ENCODE measurements around the gene SCIMP. TPM values are rescaled to one million over a fixed set of nuclear protein-coding genes. Genes with fewer than 3 reads are reported as not detected.
A peak's percentile ranks its signal among the peaks of the same experiment; 100 is the strongest.
"Not testable (repeated sequence)": the region's sequence is repeated elsewhere in the genome, so short reads cannot be mapped to it uniquely, and the experiment has no call there.

SCIMP gene
- total RNA-seq, 1 donor from 2014 or later = not detected

DNA sequence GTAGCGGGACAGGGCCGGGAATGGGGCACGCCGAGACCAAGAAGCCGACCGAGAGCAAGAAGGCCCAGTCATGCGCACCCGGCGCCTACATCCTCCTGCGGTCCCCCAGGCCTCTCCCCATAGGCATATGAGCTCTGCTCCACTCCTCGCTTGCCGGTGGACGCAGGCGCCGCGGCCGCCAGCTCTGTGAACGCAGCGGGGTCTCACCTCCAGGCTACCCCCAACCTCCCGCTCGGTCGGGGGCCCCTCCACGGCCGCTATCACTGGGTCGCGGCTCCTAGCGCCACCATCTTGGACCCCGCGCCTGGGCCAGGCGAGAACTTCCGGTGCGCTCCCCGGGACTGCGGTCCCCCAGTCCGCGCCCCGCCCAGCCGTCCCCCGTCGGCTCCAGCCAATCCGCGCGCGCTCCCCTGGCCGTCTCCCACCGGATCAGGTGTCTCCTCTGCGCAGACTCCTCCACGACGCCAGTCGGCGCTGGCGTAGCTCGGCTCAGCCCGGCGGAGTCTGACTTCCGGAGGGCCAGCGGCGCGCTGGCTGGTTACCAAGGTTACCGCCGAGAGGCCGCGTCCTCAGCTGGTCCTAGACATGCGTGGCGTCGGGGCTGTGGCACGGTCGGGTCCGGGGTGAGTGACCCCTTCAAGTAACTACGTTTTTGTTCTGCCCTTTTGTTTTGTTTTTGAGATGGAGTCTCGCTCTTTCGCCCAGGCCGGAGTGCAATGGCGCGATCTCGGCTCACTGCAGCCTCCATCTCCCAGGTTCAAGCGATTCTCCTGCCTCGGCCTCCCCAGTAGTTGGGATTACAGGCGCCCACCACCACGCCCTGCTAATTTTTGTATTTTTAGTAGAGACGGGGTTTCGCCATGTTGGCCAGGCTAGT is 42.9 kb downstream of the SCIMP start, which contains the start of gene ZNF594:
TSS of gene ZNF594 (minus strand) at position 328 of the 877 bp plus-strand sequence. CDS start 7,612 bp downstream, outside the sequence.
- TF ChIP-seq, protein P1, sequence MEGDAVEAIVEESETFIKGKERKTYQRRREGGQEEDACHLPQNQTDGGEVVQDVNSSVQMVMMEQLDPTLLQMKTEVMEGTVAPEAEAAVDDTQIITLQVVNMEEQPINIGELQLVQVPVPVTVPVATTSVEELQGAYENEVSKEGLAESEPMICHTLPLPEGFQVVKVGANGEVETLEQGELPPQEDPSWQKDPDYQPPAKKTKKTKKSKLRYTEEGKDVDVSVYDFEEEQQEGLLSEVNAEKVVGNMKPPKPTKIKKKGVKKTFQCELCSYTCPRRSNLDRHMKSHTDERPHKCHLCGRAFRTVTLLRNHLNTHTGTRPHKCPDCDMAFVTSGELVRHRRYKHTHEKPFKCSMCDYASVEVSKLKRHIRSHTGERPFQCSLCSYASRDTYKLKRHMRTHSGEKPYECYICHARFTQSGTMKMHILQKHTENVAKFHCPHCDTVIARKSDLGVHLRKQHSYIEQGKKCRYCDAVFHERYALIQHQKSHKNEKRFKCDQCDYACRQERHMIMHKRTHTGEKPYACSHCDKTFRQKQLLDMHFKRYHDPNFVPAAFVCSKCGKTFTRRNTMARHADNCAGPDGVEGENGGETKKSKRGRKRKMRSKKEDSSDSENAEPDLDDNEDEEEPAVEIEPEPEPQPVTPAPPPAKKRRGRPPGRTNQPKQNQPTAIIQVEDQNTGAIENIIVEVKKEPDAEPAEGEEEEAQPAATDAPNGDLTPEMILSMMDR (conservative IDR thresholded peaks at IDR 0.05; ENCODE audit: low read depth, low read length) = peak; percentile 64
- peak within 1 kb of the TSS; percentile 83 for H3K4me3 ChIP-seq (ENCODE audit: low read depth, low read length)
- DNase-seq (ENCODE audit: low read depth) = peak; percentile 36

DNA sequence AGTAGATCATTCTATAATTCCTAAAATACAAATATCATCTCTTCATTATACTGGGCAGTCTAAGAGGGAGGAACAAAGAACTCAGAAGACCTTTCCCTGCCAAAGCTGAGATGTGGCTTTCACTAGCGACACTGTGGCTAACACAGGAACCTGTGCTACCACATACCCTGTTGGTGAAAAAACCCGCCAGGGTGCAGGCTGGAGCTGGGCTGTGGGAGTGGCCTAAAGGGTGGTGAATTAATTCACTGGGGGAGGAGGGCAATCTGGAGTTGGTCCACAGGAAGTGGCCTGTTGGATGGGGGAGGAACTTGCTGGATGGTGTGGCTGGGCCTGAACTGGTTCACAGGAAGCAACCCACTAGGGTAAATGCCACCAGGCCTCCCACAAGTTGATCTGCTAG is 50.4 kb downstream of the SCIMP start:
- TF ChIP-seq, protein P1 (conservative IDR thresholded peaks at IDR 0.05; ENCODE audit: low read depth, low read length) = no peak
- no peak for DNase-seq (ENCODE audit: low read depth)

DNA sequence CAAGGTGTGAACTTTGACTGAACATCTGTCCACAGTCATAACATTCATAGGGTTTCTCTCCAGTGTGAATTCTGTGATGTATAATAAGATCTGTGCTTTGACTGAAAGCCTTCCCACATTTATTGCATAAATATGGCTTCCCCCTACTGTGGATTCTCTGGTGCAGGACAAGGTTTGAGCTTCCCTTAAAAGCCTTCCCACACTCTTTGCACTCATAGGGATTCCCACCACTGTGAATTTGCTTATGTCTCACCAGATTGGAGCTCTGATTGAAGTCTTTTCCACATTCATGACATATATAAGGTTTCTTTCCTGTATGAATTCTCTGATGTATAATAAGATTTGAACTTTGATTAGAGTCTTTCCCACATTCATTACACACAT is 51.3 kb downstream of the SCIMP start:
- H3K4me3 ChIP-seq (ENCODE audit: low read depth, low read length) = no peak overlapping the region
- TF ChIP-seq, protein P1 (conservative IDR thresholded peaks at IDR 0.05; ENCODE audit: low read depth, low read length) = no peak
- DNase-seq (ENCODE audit: low read depth) = no peak

More for the DNA sequence above, 50.4 kb downstream of the SCIMP start:
- no peak overlapping the region for H3K4me3 ChIP-seq (ENCODE audit: low read depth, low read length)

DNA sequence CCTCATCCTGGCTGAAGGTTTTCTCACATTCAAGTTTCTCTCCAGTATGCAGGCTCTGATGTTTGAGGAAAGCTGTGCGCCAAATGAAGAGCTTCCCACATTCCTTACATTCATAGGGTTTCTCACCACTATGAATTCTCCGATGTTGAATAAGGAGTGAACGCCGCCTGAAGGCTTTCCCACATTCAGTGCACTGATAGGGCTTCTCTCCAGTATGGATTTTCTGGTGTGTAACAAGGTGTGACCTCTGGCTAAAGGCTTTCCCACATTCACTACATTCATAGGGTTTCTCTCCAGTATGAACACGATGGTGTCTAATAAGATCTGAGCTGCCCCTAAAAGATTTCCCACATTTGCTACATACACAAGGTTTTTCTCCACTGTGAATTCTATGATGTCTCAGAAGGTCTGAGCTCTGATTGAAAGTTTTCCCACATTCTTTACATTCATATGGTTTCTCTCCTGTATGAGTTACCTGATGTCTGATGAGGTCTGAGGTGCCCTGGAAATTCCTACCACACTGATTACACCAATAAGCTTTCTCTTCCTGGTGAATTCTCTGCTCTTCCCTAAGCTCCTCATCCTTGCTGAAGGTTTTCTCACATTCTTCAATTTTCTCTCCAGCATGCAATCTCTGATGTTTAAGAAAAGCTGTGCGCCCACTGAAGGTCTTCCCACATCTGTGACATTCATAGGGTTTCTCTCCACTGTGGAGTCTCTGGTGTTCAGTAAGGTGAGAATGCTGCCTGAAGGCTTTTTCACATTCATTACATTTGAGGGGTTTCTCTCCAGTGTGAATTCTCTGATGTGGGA is 51.9 kb downstream of the SCIMP start:
- no peak overlapping the region for H3K4me3 ChIP-seq (ENCODE audit: low read depth, low read length)
- no peak for DNase-seq (ENCODE audit: low read depth)

DNA sequence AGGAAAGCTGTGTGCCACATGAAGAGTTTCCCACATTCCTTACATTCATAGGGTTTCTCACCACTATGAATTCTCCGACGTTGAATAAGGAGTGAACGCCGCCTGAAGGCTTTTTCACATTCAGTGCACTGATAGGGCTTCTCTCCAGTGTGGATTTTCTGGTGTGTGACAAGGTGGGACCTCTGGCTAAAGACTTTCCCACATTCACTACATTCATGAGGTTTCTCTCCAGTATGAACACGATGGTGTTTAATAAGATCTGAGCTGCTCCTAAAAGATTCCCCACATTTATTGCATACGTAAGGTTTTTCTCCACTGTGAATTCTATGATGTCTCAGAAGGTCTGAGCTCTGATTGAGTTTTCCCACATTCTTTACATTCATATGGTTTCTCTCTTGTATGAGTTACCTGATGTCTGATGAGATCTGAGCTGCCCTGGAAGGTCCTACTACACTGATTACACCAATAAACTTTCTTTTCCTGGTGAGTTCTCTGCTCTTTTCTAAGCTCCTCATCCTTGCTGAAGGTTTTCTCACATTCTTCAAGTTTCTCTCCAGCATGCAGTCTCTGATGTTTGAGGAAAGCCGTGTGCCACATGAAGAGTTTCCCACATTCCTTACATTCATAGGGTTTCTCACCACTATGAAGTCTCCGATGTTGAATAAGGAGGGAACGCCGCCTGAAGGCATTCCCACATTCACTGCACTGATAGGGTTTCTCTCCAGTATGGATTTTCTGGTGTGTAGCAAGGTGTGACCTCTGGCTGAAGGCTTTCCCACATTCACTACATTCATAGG is 53.0 kb downstream of the SCIMP start:
- no peak overlapping the region for H3K4me3 ChIP-seq (ENCODE audit: low read depth, low read length)
- TF ChIP-seq, protein P1 (conservative IDR thresholded peaks at IDR 0.05; ENCODE audit: low read depth, low read length) = no peak
- no peak for DNase-seq (ENCODE audit: low read depth)

More for the DNA sequence above, 51.9 kb downstream of the SCIMP start:
- TF ChIP-seq, protein P1 (conservative IDR thresholded peaks at IDR 0.05; ENCODE audit: low read depth, low read length) = no peak

DNA sequence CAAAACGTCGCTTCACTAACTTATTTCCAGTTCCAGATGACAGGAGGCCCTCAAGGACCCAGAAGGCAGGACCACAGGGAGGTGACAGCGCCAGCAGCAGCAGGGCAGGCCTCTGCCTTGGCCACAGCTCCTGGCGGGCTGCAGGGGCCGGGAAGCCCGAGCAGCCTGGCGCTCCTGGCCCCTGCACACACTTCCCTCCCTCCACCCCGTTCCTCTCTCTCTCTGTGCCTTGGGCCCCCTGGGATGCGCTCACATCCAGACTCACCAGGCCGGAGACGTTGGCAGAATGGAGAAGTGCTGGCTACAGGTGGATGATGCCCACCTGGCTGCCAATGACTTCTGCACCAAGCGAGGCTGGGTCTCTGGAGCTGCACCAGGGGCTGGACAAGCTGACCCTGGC is 55.7 kb downstream of the SCIMP start:
- TF ChIP-seq, protein P1 (conservative IDR thresholded peaks at IDR 0.05; ENCODE audit: low read depth, low read length) = no peak
- no peak overlapping the region for H3K4me3 ChIP-seq (ENCODE audit: low read depth, low read length)
- DNase-seq (ENCODE audit: low read depth) = no peak

DNA sequence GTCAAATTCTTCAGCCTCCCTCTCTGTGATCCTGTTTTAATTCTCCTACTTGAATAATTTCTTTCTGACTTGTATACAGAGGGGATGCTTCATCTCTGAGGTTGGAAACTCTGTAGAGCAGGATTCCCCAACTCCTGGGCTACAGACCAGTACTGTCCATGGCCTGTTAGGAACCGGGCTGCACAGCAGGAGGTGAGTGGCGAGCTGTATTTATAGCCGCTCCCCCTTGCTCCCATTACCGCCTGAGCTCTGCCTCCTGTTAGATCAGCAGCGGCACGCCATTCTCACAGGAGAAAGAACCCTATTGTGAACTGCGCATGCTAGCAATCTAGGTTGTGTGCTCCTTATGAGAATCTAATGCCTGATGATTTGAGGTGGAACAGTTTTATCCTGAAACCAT is 59.6 kb downstream of the SCIMP start:
- not testable (repeated sequence) for DNase-seq (ENCODE audit: low read depth); H3K4me3 ChIP-seq (ENCODE audit: low read depth, low read length)

DNA sequence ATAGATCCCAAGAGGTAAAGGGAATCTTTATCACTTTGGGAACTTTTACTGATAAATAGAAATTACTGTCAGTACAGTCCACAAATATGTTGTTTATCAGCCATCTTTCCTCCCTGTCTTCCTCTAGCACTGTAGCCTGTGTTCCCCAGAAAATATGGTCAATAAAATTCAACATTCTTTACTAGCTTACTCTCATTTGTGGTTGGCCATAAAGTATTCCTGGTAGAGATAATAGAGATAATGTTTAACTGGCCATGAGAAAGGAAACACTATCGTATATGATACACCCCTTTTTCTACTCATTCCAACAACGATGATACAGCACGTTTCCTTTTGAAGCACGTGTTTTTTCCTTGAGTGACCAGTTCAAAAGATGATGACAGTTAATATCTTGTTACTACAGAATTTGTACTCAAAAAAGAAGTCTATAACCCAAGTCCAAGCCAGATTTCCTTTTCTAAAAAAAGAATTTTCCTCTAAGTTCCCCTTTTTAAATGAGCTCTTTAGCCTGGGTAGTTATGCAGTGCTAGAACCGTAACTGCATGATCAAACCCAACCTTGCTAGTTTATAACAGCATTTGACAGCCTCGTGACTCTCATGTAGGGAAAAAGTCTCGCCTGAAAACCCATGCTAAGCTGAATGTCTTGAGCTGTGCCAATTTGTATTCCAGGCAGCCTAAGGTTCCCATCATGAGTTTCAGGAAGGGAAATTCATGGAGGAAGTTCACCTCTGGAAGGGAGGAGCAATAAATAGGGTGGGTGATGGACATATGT is 68.7 kb downstream of the SCIMP start:
- not testable (repeated sequence) for H3K4me3 ChIP-seq (ENCODE audit: low read depth, low read length); DNase-seq (ENCODE audit: low read depth)

All from epithelial cell of proximal tubule (primary cell).